Suprapubic skin (tissue), 4 donors: ENCODE data around the gene MID2.

Source experiments
- EP300 ChIP-seq: sonication (generic); formaldehyde crosslinking; IDR thresholded peaks from one replicate; pipeline ENCODE4 v1.6.1; 2017; ENCODE audit warnings: antibody characterized with exemption
- POLR2A ChIP-seq, 2 donors: fragments of 450-650 bp; IDR thresholded peaks; one replicate each; pipeline ENCODE4 v1.6.1; 2017; ENCODE audit warnings: antibody characterized with exemption in 2 of 2, mild to moderate bottlenecking in 2 of 2, moderate library complexity in 2 of 2
- POLR2AphosphoS5 ChIP-seq, 3 donors: sonication (generic); formaldehyde crosslinking; IDR thresholded peaks; one replicate each; pipeline ENCODE4 v1.6.1; 2017; ENCODE audit warnings: antibody characterized with exemption in 3 of 3
- TF ChIP-seq, protein P1 (sequence below), 2 donors: fragments of 200-600 bp in 1 of 2; fragments of 450-650 bp in 1 of 2; sonication (generic) in 1 of 2; IDR thresholded peaks; one replicate each; pipeline ENCODE4 v1.5.1; 2016 to 2019; ENCODE audit warnings: antibody characterized with exemption in 2 of 2, mild to moderate bottlenecking in 1 of 2, moderate library complexity in 1 of 2

- TF ChIP-seq, protein P1, sequence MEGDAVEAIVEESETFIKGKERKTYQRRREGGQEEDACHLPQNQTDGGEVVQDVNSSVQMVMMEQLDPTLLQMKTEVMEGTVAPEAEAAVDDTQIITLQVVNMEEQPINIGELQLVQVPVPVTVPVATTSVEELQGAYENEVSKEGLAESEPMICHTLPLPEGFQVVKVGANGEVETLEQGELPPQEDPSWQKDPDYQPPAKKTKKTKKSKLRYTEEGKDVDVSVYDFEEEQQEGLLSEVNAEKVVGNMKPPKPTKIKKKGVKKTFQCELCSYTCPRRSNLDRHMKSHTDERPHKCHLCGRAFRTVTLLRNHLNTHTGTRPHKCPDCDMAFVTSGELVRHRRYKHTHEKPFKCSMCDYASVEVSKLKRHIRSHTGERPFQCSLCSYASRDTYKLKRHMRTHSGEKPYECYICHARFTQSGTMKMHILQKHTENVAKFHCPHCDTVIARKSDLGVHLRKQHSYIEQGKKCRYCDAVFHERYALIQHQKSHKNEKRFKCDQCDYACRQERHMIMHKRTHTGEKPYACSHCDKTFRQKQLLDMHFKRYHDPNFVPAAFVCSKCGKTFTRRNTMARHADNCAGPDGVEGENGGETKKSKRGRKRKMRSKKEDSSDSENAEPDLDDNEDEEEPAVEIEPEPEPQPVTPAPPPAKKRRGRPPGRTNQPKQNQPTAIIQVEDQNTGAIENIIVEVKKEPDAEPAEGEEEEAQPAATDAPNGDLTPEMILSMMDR (IDR thresholded peaks at IDR 0.05): no peak
- TF ChIP-seq POLR2AphosphoS5 (IDR thresholded peaks at IDR 0.05) (no peak), EP300 (no peak), POLR2A (IDR thresholded peaks at IDR 0.05) (no peak)
Observed at GRCh38 chrX:107924136-107924746, 98.6 kb downstream of the MID2 start.
